Transverse colon (tissue), 4 donors: ENCODE data around the gene KBTBD6. TPM values are rescaled to one million over a fixed set of nuclear protein-coding genes. Genes with fewer than 3 reads are reported as not detected.
A peak's percentile ranks its signal among the peaks of the same experiment; 100 is the strongest.
"Not testable (repeated sequence)": the region's sequence is repeated elsewhere in the genome, so short reads cannot be mapped to it uniquely, and the experiment has no call there.

Experiments
- DNase-seq: peaks from one replicate; pipeline ENCODE4 v3.0.0-alpha.2; 2019
- H3K27ac ChIP-seq, 4 donors: fragments of 200-600 bp; sonication (generic); 2 replicates each; pipeline ENCODE4 v1.5.1; 2016 to 2018; ENCODE audit warnings: inconsistent platforms in 4 of 4
- H3K27me3 ChIP-seq: fragments of 200-600 bp; sonication (generic); 2 replicates; pipeline ENCODE4 v1.5.1; 2017; ENCODE audit warnings: inconsistent platforms
- H3K36me3 ChIP-seq, 4 donors: fragments of 200-600 bp; sonication (generic); 2 replicates each; pipeline ENCODE4 v1.5.1; 2017 to 2019; ENCODE audit warnings: inconsistent platforms in 4 of 4
- H3K4me1 ChIP-seq, 4 donors: fragments of 200-600 bp; sonication (generic); 2 replicates each; pipeline ENCODE4 v1.5.1; 2017 to 2020; ENCODE audit warnings: inconsistent platforms in 4 of 4
- H3K4me3 ChIP-seq, 4 donors: fragments of 200-600 bp; sonication (generic); 1 replicate in 1 of 4; 2 replicates in 3 of 4; pipeline versions ENCODE4 v1.5.1 to v1.6.1; 2017 to 2019; ENCODE audit warnings: inconsistent platforms in 4 of 4
- H3K9me3 ChIP-seq, 2 donors: fragments of 200-600 bp; sonication (generic); 2 replicates each; pipeline ENCODE4 v1.5.1; 2017 to 2019; ENCODE audit warnings: inconsistent platforms in 2 of 2
- EP300 ChIP-seq: sonication (generic); formaldehyde crosslinking; IDR thresholded peaks from one replicate; pipeline ENCODE4 v1.6.1; 2017; ENCODE audit warnings: antibody characterized with exemption, low read depth
- POLR2A ChIP-seq: fragments of 450-650 bp; IDR thresholded peaks from one replicate; pipeline ENCODE4 v1.6.1; 2016; ENCODE audit warnings: antibody characterized with exemption, mild to moderate bottlenecking, moderate library complexity
- POLR2AphosphoS5 ChIP-seq, 3 donors: sonication (generic); formaldehyde crosslinking; IDR thresholded peaks; one replicate each; pipeline ENCODE4 v1.6.1; 2016; ENCODE audit warnings: antibody characterized with exemption in 3 of 3
- WGBS, 2 donors: methylation state at CpG; one replicate each; pipeline ENCODE4 v1.1.5; 2018; ENCODE audit warnings: low coverage in 1 of 2; 5-methylcytosine and 5-hydroxymethylcytosine counted together
- in situ Hi-C, 4 donors: fragments of 200-750 bp; cut with MboI; loops; one replicate each; pipeline versions ENCODE4 v1.15.0 to v1.15.1; 2017; ENCODE audit warnings: low sequenced_read_pairs in 3 of 4, low pct_ligation_motif_present in 1 of 4, low pct_unique_long_range_greater_than_20kb in 1 of 4
- intact Hi-C: fragments of 100-400 bp; cut with DNase I; formaldehyde crosslinking; loops from one replicate; pipeline ENCODE4 v1.15.1; 2023; ENCODE audit warnings: low total_unique reads
- total RNA-seq, 4 donors: library from RNA; depleted of rRNA; stranded (reverse); fragments of >200 nt; gene quantifications; one replicate each; pipeline ENCODE4 v1.1.0, GENCODE V29; 2016
- TF ChIP-seq, protein P1 (sequence below), 5 experiments: fragments of 200-600 bp in 3 of 5; fragments of 450-650 bp in 2 of 5; sonication (generic) in 3 of 5; IDR thresholded peaks; 1 replicate in 2 of 5; 2 replicates in 3 of 5; pipeline ENCODE4 v1.5.1; 2016 to 2017; ENCODE audit warnings: antibody characterized with exemption in 5 of 5, inconsistent platforms in 3 of 5, mild to moderate bottlenecking in 2 of 5, moderate library complexity in 1 of 5

KBTBD6 gene
- total RNA-seq, 4 donors from 2014 or later, result 0.37 to 4.9 (median 2.1) TPM

DNA sequence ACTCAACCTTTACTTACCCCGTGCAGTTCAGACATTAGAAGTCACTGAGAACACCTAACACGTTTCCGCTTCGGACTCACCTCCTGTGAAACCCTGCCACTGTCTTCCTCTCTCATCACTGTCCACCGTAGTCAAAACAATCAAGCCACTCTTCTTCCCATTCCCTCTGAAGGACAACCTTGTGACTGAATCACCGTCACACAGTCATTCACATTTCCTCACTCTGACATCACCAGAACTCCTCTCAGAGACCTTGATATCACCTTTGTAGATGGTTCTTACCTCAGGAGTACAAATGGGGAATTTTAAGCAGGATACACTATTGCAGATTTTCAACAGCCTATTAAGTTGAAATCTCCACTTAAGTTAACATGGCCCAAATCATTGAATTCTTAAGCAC, 1.3 kb upstream of the KBTBD6 start:
- TF ChIP-seq POLR2A (no peak), POLR2AphosphoS5 (IDR thresholded peaks at IDR 0.05) (no peak)
- no peaks in the 10 kb centered on the region for H3K27me3 ChIP-seq
- H3K4me3 ChIP-seq, result no peak overlapping the region
- in situ Hi-C loops (loop anchor here in 2 of 4 donors (10.0 kb wide), 1 partner anchor 61 kb away; the partner anchor contains the start of gene KBTBD7 (in 2 of the 2)), intact Hi-C loops (loop anchor here (2.0 kb wide), 1 partner anchor 61 kb away; the partner anchor contains the start of gene KBTBD7)
- no peak for DNase-seq
- H3K4me1 ChIP-seq, result peaks cover 7 to 34% (median 25%) of the 10 kb centered on the region in 4 donors
- no peak overlapping the region for H3K27ac ChIP-seq
- H3K9me3 ChIP-seq, result no peaks in the 10 kb centered on the region
- no peaks in the 10 kb centered on the region for H3K36me3 ChIP-seq
- 89 to 95% methylated on average over 6 of the region's 6 CpGs for WGBS, 2 donors

DNA sequence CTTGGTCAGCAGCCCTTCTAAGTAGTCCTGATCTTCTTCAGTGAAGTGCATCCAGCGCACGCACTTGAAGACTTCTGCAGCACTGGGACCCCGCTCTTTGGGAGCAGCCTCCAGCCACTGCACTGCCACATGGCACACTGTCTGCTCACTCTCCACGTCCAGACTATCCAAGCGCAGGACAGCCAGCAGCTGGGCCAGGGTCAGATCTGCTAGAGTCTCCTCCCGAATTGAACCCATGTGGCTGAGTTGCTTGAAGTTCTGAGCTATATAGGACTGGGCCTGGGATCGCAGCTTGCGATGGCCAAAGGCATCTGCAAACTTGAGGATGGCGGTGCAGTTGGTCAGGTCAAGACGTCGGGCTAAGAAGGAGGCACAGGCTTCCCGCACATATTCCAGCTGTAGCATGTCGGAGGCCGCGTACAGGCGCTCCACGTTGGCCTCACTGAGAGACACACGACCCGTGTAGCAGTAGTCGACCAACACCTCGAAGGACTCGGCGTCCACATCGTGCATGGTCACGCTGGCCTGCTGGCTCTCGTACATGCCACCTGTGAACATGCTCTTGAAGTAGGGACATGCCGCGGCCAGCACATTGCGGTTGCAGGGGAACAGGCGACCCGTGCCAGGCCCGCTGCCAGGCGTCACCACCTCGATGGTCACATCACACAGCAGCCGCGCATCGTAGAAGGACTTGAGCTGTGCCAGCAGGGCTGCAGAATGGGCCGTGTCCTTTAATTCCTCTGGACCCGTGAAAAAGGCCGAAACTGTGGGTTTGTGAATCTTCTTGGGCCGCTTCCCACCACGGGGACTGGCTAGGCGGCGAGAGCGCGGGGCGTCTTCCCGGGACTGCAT, 716 bp downstream of the KBTBD6 start:
- intact Hi-C loops (loop anchor here (2.0 kb wide), 1 partner anchor 63 kb away; the partner anchor contains the start of gene KBTBD7), in situ Hi-C loops (loop anchor here in 2 of 4 donors (10.0 kb wide), 1 partner anchor 63 kb away; the partner anchor contains the start of gene KBTBD7 (in 2 of the 2))
- Histone ChIP-seq H3K4me1 (peaks cover 7 to 42% (median 30%) of the 10 kb centered on the region in 4 donors), H3K27ac (peak overlapping the region; percentile 78 to 93 (median 90)), H3K4me3 (peak overlapping the region; percentile 65 to 74 (median 68))
- not testable (repeated sequence) for H3K9me3 ChIP-seq, H3K36me3 ChIP-seq, H3K27me3 ChIP-seq, DNase-seq
- 32% methylated on average over 36 of the region's 48 CpGs; no CpG with 5 or more reads in 1 of the 2 donors for WGBS, 2 donors

DNA sequence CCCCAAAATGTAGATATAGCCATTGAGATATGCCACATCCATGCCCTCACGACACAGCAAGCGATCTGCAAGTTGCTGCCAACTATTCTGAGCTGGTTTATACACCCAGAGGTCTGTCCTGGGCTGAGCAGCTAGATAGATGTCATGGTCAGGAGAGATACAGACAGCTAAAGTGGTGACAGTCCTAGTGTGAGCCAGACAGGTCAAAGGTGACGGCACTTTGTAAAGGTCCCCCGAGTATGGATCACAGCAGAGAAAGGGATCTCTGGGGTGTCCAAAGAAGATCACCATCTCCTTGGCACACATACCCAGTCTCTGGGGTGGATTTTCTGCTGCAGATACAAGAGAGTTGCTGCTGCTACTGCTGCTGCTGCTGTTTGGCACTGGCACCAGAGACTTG, 1.4 kb downstream of the KBTBD6 start:
- Histone ChIP-seq H3K4me1 (peaks cover 7 to 42% (median 30%) of the 10 kb centered on the region in 4 donors), H3K4me3 (peak overlapping the region in 1 of 4 donors; percentile 7)
- DNase-seq, H3K9me3 ChIP-seq, intact Hi-C loops, H3K36me3 ChIP-seq, H3K27me3 ChIP-seq, H3K27ac ChIP-seq: not testable (repeated sequence)
- 88 to 90% methylated on average over 4 of the region's 4 CpGs for WGBS, 2 donors
- in situ Hi-C loops, result loop anchor here in 2 of 4 donors (10.0 kb wide), 1 partner anchor 64 kb away; the partner anchor contains the start of gene KBTBD7 (in 2 of the 2)

DNA sequence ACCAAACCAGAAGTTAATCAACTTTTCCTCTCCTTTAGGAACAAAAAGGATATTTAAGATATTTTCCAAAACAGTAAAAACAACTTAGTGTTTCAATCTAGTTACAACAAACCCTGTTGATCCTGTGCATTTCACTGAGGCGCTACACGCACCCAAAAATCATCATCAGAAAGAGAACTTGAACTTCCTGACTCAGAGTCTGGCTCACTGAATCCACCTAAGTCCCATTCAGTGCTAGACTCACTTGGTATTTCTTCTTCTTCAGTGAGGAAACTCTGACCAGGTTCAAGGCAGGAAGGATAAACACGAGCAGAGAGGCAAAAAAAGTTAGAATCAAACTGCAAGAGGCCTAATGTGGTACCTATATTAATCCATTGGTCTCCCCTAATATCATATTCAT, 2.2 kb downstream of the KBTBD6 start:
- intact Hi-C loops, result no loop called here
- H3K4me3 ChIP-seq, result peak overlapping the region in 1 of 4 donors; percentile 7
- WGBS, 2 donors, result 70% methylated on average over 3 of the region's 3 CpGs; no CpG with 5 or more reads in 1 of the 2 donors
- in situ Hi-C loops, result loop anchor here in 2 of 4 donors (10.0 kb wide), 1 partner anchor 64 kb away; the partner anchor contains the start of gene KBTBD7 (in 2 of the 2)
- no peak overlapping the region for H3K27ac ChIP-seq
- no peak for DNase-seq
- H3K36me3 ChIP-seq, result no peaks in the 10 kb centered on the region
- TF ChIP-seq POLR2A, result no peak
- TF ChIP-seq, protein P1, sequence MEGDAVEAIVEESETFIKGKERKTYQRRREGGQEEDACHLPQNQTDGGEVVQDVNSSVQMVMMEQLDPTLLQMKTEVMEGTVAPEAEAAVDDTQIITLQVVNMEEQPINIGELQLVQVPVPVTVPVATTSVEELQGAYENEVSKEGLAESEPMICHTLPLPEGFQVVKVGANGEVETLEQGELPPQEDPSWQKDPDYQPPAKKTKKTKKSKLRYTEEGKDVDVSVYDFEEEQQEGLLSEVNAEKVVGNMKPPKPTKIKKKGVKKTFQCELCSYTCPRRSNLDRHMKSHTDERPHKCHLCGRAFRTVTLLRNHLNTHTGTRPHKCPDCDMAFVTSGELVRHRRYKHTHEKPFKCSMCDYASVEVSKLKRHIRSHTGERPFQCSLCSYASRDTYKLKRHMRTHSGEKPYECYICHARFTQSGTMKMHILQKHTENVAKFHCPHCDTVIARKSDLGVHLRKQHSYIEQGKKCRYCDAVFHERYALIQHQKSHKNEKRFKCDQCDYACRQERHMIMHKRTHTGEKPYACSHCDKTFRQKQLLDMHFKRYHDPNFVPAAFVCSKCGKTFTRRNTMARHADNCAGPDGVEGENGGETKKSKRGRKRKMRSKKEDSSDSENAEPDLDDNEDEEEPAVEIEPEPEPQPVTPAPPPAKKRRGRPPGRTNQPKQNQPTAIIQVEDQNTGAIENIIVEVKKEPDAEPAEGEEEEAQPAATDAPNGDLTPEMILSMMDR (IDR thresholded peaks at IDR 0.05), result no peak
- TF ChIP-seq POLR2AphosphoS5 (IDR thresholded peaks at IDR 0.05), result no peak
- no peak for TF ChIP-seq EP300
- H3K4me1 ChIP-seq, result peaks cover 7 to 42% (median 30%) of the 10 kb centered on the region in 4 donors
- no peaks in the 10 kb centered on the region for H3K9me3 ChIP-seq
- H3K27me3 ChIP-seq, result no peaks in the 10 kb centered on the region

DNA sequence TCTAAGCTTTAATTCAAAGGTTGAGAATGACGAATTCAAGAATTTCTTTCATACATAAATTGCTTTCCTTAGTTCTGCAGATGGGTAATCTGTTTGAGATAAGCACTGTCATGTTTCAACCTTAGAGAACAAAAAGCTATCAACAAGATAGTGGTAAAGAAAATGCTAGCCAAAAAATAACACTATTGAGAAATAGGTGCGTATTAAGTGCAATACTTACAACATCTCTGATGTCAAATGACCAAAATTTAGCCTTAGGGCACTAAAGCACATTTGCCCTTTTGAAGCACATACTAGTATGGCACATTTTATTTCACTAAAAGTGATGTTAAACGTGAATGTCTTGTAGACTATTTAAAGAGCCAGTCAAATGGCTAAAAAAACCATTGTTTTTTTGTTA, 4.9 kb downstream of the KBTBD6 start:
- H3K27ac ChIP-seq, result no peak overlapping the region
- H3K36me3 ChIP-seq, result no peaks in the 10 kb centered on the region
- DNase-seq, result no peak
- no peak overlapping the region for H3K4me3 ChIP-seq
- H3K9me3 ChIP-seq, result no peaks in the 10 kb centered on the region
- TF ChIP-seq EP300, result no peak
- TF ChIP-seq POLR2AphosphoS5 (IDR thresholded peaks at IDR 0.05), result no peak
- TF ChIP-seq POLR2A, result no peak
- TF ChIP-seq, protein P1 (IDR thresholded peaks at IDR 0.05), result no peak
- in situ Hi-C loops (no loop called here), intact Hi-C loops (no loop called here)
- H3K27me3 ChIP-seq, result no peaks in the 10 kb centered on the region
- H3K4me1 ChIP-seq, result peaks cover 7 to 35% (median 23%) of the 10 kb centered on the region in 4 donors
- 82 to 88% methylated on average over 3 of the region's 3 CpGs for WGBS, 2 donors
